Glutamatergic neuron (in vitro differentiated cells): Measurements from ENCODE around the gene FBXO33. TPM values are rescaled to one million over a fixed set of nuclear protein-coding genes. Genes with fewer than 3 reads are reported as not detected.

ENCODE experiments used
- DNase-seq: peaks from one replicate; pipeline ENCODE4 v3.0.0; 2022
- H3K27ac Mint-ChIP-seq: one replicate; pipeline ENCODE4 v1.8.0; 2020; ENCODE audit warnings: mild to moderate bottlenecking, mixed read lengths, inconsistent platforms; ENCODE audit not compliant: unreplicated experiment
- H3K27me3 Mint-ChIP-seq: one replicate; pipeline ENCODE4 v1.8.0; 2020; ENCODE audit warnings: mild to moderate bottlenecking, moderate library complexity, mixed read lengths, inconsistent platforms; ENCODE audit not compliant: unreplicated experiment
- H3K36me3 Mint-ChIP-seq: one replicate; pipeline ENCODE4 v1.8.0; 2020; ENCODE audit warnings: mild to moderate bottlenecking, mixed read lengths, inconsistent platforms; ENCODE audit not compliant: unreplicated experiment
- H3K4me1 Mint-ChIP-seq: one replicate; pipeline ENCODE4 v1.8.0; 2020; ENCODE audit warnings: mild to moderate bottlenecking, low read depth, mixed read lengths, inconsistent platforms; ENCODE audit not compliant: unreplicated experiment
- H3K4me3 Mint-ChIP-seq: one replicate; pipeline ENCODE4 v1.8.0; 2020; ENCODE audit warnings: mild to moderate bottlenecking, mixed read lengths, inconsistent platforms; ENCODE audit not compliant: unreplicated experiment
- H3K9me3 Mint-ChIP-seq: one replicate; pipeline ENCODE4 v1.8.0; 2020; ENCODE audit warnings: mild to moderate bottlenecking, moderate library complexity, mixed read lengths, inconsistent platforms; ENCODE audit not compliant: unreplicated experiment
- total RNA-seq: library from RNA; stranded (reverse); fragmentation: NEBNext Ultra II Directional; extraction: Animal tissue kit (Norgen Biotek cat#: 25700); gene quantifications from one replicate; pipeline ENCODE4 v1.2.1, GENCODE V29; 2021; ENCODE audit not compliant: unreplicated experiment
- TF ChIP-seq, protein P1 (sequence below): fragments of 200-600 bp; sonication (generic); IDR thresholded peaks from one replicate; pipeline ENCODE4 v1.5.0; 2021; ENCODE audit not compliant: partially characterized antibody, unreplicated experiment

The FBXO33 gene
- total RNA-seq, 1 donor from 2014 or later, result 4.7 TPM

DNA sequence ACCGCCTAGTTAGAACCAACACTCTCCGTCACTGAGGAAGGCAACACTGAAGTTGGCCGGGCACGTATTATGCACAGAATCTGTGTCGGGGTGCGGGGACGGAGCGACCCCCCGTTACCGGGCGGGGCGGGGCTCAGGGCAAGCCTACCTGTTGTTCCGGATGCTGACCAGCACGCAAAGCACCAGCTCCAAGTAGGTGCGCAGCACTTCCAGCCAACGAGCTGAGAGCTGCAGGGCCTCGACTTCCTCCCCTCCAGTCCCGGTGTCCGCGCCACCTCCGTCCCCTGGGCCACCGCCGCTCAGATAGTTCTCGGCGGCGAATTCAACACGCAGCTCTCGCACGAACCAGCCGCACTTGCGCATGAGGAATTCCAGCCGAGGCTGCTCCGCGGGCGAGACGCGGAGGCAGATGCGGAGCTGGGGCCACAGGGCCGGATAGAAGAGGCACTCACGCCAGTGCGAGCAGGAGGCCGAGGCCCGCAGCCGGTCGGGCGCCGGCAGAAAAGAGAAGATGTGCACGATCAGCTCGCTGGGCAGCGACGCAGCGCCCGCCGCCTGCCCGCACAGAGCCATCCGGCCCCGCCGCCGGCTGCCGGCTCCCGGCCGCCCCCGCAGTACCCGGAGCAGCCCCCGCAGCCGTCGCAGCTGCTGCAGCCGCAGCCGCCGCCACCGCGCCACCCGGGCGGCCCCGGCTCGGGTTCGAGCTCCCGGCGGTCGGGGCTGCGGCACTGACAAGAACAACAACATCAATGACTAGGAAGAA lies 636 bp downstream of the FBXO33 start:
- TF ChIP-seq, protein P1, sequence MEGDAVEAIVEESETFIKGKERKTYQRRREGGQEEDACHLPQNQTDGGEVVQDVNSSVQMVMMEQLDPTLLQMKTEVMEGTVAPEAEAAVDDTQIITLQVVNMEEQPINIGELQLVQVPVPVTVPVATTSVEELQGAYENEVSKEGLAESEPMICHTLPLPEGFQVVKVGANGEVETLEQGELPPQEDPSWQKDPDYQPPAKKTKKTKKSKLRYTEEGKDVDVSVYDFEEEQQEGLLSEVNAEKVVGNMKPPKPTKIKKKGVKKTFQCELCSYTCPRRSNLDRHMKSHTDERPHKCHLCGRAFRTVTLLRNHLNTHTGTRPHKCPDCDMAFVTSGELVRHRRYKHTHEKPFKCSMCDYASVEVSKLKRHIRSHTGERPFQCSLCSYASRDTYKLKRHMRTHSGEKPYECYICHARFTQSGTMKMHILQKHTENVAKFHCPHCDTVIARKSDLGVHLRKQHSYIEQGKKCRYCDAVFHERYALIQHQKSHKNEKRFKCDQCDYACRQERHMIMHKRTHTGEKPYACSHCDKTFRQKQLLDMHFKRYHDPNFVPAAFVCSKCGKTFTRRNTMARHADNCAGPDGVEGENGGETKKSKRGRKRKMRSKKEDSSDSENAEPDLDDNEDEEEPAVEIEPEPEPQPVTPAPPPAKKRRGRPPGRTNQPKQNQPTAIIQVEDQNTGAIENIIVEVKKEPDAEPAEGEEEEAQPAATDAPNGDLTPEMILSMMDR, result no peak
- Mint-ChIP-seq H3K36me3 (no peaks in the 10 kb centered on the region), H3K27ac (peak overlapping the region; percentile 100), H3K4me1 (peaks cover 14% of the 10 kb centered on the region), H3K27me3 (peaks cover 3% of the 10 kb centered on the region), H3K4me3 (peak overlapping the region; percentile 99), H3K9me3 (peaks cover 11% of the 10 kb centered on the region)
- peak; percentile 70 for DNase-seq

DNA sequence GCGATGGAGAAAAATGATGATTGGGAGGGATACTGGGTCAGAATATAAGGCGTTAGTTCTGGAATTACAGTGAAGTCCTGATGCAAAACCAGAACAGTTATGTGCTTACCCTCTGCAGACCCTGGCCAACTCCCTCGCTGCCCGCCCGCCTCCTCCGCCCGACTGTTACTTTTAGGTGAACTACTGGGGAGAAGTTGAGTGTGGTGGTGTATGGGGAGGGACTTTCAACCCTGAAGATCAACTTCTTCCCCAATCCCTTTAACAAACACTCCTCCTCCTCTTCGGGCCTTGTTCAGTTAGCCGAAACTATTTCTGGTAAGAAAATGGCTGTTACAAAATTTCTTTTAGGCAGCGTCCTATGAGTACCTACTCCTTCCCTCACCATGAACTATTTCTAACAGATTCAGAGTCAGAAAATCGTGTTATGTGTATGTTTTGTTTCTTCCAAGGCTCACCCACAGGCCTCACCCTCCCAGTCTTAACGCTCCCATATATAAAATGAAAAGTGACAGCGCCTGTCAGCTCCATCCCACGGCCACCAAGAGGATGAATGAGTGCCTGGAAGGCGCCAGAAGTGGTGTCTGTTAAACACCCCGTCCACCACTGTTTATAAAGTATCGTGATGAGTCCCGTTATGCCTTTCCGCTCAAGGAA lies 1.3 kb downstream of the FBXO33 start:
- peaks cover 18% of the 10 kb centered on the region for H3K4me1 Mint-ChIP-seq
- peak overlapping the region; percentile 90 for H3K4me3 Mint-ChIP-seq
- H3K27ac Mint-ChIP-seq, result peak overlapping the region; percentile 5
- H3K9me3 Mint-ChIP-seq, result peaks cover 11% of the 10 kb centered on the region
- TF ChIP-seq, protein P1, result no peak
- peaks cover 3% of the 10 kb centered on the region for H3K27me3 Mint-ChIP-seq
- no peak for DNase-seq
- no peaks in the 10 kb centered on the region for H3K36me3 Mint-ChIP-seq

DNA sequence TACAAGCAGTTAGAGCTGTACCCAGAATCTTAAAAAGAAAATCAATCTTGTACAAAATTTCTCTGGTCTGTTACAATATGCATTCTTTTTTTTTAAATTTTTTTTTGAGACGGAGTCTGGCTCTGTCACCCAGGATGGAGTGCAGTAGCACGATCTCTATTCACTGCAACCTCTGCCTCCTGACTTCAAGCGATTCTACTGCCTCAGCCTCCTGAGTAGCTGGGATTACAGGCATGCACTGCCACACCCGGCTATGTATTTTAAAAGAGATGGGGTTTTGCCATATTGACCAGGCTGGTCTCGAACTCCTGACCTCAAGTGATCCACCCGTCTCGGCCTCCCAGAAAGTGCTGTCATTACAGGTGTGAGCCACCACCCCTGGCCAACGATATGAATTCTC lies 4.1 kb downstream of the FBXO33 start:
- Mint-ChIP-seq H3K27ac (no peak overlapping the region), H3K36me3 (no peaks in the 10 kb centered on the region), H3K4me1 (peaks cover 16% of the 10 kb centered on the region), H3K4me3 (no peak overlapping the region), H3K9me3 (peaks cover 9% of the 10 kb centered on the region), H3K27me3 (peaks cover 3% of the 10 kb centered on the region)
- DNase-seq, result no peak
- TF ChIP-seq, protein P1, result no peak

DNA sequence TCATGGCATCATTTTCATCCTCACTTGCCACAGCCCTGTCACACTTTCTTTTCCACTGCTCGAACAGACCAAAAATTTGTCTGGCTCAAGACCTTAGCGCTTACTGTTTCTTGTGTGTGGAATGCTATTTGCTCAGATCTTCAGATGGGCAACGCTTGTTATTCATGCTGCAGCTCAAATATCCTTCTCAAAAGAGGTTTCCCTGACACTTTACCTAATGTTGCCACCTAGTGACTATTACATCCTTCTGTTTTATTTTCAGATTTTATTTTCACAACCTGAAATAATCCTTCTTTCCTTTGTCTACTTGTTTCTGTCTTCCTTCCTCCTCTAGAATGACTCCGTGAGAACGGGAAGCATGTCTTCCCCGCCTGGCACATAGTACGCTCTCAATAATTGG lies 5.6 kb downstream of the FBXO33 start:
- no peak for DNase-seq
- H3K27ac Mint-ChIP-seq, result no peak overlapping the region
- H3K4me1 Mint-ChIP-seq, result peaks cover 16% of the 10 kb centered on the region
- TF ChIP-seq, protein P1, result no peak
- H3K4me3 Mint-ChIP-seq, result no peak overlapping the region
- H3K27me3 Mint-ChIP-seq, result no peaks in the 10 kb centered on the region
- H3K9me3 Mint-ChIP-seq, result peaks cover 2% of the 10 kb centered on the region
- H3K36me3 Mint-ChIP-seq, result no peaks in the 10 kb centered on the region

DNA sequence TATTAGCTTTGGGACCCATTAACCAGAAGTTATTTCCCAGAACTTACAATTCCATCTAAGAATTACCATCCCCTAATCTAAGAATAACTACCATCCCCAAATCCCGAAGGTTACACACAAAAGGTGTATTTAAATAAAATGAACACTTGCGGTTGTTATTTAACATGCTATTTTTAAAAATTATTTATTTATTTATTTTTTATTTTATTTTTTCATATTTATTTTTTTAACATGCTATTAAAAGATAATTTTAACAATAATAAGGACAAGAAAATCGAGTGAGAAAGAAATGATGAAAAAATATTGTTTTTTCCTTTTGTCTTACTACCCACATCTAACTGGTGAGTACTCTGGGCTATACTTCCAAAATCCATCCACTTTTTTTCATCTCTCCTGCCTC lies 6.3 kb downstream of the FBXO33 start:
- DNase-seq, result no peak
- no peak overlapping the region for H3K4me3 Mint-ChIP-seq
- no peak overlapping the region for H3K27ac Mint-ChIP-seq
- H3K27me3 Mint-ChIP-seq, result no peaks in the 10 kb centered on the region
- no peaks in the 10 kb centered on the region for H3K36me3 Mint-ChIP-seq
- peaks cover 13% of the 10 kb centered on the region for H3K4me1 Mint-ChIP-seq
- TF ChIP-seq, protein P1, result no peak
- peaks cover 2% of the 10 kb centered on the region for H3K9me3 Mint-ChIP-seq
